Stimulated activated CD8-positive, alpha-beta memory T cell treated with anti-CD3 and anti-CD28 coated beads, Interleukin-4, amount 100 ng/mL, for 4 hours (primary cell): ENCODE measurements around the gene GTF3C5.
"Not testable (repeated sequence)": the region's sequence is repeated elsewhere in the genome, so short reads cannot be mapped to it uniquely, and the experiment has no call there.

ENCODE experiments used
- DNase-seq, 2 donors: peaks; one replicate each; pipeline ENCODE4 v3.0.0-alpha.2; 2020; ENCODE audit warnings: low read depth in 2 of 2, low spot score in 1 of 2

The GTF3C5 gene

DNA sequence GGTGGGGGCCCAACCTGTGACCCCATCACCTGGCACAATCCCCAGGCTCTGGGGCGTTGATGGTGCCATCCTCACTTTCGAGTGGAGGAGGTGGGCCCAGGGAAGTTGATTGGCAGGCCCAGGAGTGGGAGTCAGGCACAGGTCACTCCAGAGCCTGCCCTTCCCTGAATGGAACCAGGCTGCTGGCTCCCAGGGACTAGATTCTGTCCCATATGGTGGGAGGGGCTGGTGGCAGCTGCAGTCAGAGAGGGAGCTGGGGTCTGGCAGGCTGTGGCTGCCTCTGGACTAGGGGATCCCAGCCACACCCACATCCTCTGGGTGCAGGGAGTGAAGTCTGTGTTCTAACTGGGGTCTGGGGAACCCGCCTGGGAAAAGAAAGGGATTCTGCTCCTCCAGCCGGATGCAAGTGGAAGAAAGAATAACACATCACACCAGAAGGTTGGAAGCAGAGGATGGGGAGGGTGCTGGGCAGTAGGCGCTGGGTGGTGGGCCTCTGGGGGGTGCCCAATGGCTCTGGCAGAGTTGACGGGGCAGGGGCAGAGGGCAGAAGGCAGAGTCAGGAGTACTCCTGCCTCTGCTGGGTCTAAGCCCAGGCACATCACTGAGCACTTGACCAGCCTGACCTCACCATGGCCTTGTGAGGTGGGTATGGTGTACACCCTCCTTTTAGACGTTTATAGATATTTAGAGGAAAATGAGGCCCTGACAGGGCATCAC is 56.8 kb downstream of the GTF3C5 start:
- no peak for DNase-seq

DNA sequence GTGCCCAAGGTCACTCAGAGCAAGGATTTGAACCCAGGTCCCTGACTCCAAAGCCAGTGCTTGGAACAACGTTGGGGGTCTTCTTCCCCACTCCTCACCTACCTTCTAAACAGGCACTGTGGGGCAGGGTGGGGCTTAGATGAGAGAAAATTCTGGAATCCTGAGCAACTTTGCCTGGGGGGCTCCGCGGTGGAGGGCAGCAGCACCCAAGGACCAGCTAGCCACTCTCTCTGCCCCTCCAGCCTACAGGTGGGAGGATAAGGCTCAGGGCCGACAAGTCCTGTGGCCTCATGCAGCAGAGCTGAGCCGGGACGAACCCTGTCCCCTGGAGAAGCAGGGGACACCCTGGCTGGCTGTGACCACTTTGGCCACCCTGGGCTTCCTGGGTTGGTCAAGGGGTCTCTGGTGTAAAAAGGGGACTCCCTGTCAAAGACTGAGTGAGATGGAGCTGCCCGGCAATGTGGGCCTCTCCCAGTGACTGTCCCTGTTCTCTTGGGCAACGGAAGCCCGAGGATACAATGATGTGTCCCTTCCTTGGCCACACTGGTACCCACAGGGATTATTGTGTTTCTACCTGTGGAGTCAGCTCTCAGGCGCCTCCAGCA is 57.5 kb downstream of the GTF3C5 start:
- no peak for DNase-seq

DNA sequence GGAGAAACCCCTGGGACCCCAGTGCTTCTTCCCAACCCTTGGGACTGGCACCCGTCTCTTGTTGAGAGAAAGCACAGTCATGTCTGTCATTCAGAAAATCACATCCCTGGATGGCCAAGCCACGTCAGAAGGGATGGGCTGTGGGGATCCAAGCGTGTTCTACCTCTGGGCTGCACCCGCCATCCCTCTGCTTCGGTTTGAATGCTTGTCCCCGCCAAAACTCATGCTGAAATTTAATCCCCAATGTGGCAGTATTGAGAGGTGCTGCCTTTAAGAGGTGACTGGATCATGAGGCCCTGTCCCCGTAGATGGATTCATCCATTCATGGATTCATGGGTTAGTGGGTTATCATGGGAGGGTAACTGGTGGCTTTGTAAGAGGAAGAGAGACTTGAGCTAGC is 58.0 kb downstream of the GTF3C5 start:
- no peak for DNase-seq

DNA sequence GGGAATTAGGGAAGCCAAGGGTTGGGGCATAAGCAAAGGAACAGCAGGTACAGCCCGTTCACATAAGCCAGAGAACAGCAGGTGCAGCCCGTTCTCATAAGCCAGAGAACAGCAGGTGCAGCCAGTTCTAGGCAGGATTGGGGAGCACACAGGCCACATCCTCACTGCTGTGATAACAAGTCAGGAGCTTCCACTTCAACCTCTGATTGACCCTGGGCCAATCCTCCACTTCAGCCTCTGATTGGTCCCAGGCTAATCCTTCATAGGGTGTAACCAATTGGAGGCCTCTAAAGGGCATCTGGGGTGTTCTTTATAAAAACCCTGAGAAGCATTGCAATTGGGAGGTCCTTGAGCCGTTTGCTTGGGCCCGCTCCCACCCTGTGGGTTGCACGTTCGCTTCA is 58.5 kb downstream of the GTF3C5 start:
- DNase-seq = no peak

DNA sequence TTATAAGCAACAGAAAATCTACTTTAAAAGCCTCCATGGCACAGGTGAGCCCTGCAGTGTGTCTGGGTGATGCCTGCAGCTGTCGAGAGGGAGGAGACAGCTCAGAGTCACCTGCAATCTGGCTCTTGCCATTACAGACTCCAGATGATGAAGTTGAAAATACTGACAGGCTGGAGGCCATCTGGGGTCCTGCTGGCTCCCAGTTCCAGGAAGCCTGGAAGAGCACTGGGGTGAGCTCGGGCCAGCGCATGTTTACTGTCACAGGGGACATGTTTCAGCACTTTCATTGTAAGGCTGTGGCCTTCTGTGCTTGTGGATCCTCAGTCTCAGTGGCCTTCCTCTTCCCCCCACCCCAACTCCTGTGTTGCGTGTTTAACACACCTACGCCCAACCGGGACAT is 59.4 kb downstream of the GTF3C5 start:
- no peak for DNase-seq

DNA sequence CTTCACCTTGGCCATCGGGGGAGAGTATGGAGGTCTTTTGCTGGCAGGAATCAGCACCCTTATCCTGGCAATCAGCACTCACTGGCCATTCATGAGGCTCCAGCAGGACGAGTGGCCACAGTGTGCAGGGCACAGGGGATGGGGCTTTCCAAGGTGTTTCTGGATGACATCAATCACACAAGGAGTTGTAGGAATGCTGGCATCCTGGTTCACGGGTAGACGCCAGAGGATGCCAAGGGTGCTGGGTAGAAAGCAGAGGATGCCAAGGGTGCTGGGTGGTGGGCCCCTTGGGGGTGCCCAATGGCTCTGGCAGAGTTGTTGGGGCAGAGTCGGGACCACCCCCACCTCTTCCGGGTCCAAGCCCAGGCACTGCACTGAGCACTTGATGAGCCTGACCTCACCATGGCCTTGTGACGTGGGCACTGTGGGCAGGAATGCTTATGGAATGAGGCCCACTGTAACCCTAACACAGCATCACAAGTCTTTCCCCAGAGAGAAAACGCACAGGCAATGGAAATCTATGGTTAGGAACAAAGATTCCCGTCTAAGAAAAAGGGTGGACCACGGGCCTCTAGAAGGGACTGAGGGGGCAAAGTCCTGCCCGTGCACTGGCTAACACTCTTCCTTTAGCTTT is 60.1 kb downstream of the GTF3C5 start:
- DNase-seq = no peak

DNA sequence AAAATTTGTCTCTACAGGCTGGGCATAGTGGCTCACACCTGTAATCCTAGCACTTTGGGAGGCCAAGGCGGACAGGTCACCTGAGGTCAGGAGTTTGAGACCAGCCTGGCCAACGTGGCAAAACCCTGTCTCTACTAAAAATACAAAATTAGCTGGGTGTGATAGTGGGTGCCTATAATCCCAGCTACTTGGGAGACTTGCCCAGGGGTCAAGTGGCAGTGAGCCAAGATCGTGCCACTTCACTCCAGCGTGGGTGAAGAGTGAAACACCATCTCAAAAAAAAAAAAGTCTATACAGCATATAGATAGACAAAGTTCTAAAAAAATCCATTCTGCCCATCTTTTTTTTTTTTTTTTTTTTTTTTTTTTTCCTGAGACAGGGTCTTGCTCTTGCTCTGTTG is 63.6 kb downstream of the GTF3C5 start:
- not testable (repeated sequence) for DNase-seq

DNA sequence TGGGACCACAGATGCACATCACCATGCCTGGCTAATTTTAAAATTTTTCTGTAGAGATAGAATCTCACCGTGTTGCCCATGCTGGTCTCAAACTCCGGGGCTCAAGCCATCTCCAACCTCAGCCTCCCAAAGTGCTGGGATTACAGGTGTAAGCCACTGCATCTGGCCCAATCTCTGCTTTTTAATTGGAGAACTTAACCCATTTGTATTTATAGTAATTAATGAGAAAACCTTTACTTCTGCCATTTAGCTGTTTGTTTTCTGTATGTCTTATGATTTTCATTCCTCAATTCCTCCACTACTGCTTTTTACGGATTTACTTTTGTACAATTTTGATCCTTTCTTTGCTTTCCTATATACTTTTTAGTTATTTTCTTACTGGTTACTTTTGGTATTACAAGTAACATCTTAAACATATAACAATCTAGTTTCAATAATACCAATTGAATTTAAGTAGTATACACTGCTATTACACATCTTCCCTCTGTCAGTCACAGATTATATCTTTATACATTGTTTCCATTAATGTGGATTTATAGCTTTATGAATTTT is 64.1 kb downstream of the GTF3C5 start:
- no peak for DNase-seq

DNA sequence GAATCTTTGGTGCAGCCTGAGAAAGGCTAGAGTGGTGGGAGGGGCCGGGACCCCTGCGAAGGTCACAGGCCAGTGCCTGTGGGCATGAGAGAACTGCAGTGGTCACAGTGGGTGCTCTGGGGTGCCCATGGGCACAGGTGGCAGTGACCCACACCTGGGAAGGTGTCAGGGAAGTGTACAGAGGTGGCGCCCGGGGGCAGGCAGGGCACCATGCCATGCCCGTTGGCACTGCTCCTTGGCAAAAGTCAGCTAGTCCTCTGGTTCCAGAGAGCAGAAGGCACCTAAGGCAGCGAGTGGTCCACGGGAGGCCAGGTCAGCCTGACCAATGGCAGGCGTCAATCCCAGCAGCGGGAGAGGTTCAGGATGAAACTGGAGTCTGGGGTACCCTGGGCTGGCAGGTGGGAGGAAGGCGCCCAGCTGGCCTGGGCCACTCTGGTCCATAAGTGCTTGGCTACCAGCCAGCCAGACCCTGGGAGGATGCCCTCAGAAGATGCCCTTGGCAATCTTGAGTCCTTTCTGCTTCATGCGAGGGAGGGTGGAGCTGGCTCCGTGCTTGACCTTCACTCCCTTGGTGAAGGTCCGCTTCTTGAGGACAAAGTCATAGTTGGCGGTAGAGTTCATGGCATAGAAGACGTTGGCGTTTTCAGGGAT is 67.4 kb downstream of the GTF3C5 start:
- DNase-seq = no peak

DNA sequence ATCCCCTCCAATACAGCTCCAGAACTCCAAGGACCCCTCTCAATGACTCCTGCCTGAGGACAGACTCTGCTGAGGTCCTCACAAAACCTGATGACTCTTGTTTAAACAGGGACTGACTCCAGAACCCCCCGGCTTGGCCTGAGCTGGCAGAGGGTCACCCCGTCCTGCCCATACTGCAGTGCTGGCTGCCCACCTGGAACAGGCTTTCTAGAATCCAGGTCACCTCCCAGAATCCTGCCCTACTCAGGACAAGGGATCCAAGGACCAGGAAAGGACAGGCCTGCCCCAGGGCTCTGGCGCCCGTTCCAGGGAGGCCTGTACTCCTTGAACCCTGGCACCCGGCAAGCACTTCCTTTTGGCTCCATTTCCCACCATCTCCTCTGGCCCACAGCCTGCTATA is 68.1 kb downstream of the GTF3C5 start:
- DNase-seq = no peak

DNA sequence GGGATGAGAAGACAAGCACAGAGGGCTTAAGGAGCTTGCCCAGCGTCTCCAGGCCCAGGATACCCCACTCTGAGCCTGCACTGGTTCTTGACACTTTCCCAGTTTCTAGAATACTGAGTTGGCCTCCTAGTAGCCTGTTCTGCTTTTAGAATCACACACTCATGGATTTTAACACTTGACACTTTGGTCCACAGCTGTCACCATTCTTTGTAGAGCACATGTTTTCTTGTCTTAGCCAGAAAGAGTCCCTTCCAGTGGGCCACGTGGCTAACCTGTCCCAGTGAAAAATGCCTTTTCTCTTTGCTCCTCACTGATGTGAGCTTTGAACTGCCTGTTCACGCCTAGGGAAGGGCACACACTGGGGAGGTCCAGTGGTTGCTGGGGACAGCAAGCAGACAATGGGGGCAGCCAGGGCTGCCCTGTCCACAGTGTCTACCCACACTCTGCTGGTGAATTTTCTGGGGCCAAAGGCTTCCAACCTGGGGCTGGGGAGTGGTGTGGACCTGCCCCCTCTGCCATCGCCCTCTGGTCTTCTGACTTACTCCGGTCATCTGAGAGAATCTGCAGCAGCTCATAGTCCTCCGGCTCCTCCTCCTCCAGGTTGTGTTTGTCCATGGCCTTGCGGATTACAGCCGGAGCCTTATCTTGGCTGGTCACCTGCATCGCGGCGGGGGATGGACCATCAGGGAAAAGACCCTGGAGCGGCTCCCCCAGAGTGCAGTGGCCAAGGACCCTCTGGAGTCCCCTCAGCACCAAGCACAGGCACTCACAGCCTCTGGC is 69.1 kb downstream of the GTF3C5 start:
- DNase-seq = no peak

DNA sequence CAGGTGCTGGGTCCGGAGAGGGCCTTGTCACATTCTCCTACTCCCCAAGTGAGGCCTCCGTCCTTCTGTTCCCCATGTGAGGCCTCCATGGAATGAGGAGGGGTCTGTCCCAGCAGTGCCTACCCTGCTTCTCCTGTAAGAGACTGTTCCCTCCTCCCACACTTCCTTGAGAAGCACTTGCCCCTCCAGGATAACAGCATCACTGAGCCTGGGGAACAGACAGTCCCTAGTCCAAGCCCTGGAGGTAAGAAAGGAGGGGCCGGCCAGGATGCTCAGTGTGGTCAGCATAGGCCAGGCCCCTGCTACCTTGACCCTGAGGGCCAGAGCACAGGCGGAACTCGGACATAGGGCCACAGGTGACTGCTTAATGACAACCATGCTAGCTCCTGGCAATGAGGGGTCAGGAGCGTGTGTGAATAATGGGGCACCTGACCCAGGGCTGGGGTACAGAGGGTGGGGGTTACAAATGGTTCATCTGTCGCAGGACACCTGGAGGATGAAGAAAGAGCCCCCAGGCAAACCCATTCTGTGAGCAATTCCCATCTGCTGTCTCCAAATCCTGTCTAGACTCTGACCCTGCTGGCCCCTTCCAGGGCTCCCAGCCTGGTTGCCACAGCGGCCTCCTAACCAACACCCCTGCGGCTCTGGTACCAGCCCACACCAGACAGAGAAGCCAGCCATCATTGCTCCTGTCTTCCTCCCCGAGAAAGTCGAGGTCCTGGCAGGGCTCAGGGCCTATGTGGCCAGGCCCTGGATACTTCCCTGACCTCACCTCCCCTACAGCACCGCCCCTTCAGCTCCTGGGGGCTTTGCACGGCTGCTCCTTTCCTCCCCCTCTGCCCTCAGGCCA is 69.9 kb downstream of the GTF3C5 start:
- DNase-seq = no peak

DNA sequence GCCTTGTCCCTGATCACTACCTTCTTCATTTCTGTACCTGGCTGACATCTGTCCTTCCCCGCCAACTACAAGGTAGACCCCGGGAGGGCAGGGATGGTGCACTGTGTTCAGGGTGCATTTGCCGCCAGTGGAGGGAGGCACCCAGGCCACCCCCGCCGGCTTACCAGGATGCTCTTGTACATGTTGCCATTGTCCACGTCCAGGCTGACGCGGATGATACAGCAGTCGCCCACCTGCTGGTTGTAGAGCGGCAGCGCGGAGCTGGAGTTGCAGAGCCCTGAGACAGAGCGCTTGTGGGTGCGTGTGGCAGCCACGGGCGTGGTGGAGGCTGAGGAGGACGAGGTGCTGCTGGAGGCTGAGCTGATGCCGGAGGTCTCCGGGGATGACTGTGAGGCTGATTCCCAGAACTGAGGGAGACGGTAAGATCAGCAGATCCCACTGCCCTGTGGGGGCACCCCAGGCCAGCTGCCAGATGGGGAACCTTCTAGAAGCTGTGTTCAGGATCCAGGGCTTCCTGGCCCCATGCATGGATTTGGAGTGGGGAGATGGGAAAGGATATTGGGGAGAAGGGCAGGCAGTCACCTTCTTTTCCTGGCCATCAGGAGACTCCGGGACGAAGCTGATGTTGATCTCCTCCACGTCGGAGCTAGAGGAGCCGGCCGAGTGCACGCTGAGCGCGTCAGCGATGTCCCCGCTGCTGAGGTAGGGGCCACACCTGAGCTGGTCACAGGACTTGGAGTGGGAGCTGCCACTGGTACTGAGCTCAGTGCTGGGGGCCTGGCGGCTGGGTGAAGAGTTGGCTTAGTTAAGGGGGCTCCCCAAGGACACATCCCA is 70.8 kb downstream of the GTF3C5 start:
- no peak for DNase-seq

DNA sequence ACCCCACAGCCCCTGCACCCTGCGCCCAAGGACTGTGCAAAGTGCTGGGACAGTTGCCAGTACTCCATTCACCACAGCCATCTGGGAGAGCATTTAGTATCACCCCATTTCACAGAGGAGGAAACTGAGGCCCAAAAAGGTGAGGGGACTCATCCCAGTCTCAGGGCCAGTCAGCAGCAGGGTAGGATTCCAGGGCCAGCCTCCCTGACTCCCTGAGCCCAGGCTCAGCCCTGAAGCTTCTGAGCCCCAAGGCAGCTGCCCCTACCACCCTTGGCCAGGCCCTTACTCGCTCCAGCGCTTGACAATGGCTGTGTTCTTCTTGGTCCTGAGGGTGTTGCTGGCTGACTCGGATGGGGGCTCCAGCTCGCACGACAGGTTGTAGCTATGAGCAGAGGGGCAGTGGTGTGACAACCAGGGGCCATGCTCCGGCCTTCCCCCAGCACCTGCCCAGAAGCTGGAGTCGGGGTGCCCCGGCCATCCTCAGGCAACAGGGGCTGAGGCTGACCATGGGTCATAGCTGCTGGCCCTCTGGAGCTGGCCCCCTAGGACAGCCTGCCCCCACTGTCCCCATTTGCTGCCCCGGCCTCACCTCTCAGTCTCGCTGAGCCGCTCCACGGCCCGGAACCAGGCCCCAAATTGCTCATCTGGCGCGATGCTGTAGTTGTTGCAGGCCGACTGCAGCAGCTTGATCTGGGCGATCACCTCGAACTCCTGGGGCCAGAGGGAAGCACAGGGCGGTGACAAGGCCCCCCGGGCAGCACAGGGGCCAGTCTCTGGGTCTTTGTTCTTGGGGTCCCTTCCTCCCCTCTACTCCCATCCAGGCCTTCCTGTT is 71.6 kb downstream of the GTF3C5 start:
- DNase-seq = no peak

DNA sequence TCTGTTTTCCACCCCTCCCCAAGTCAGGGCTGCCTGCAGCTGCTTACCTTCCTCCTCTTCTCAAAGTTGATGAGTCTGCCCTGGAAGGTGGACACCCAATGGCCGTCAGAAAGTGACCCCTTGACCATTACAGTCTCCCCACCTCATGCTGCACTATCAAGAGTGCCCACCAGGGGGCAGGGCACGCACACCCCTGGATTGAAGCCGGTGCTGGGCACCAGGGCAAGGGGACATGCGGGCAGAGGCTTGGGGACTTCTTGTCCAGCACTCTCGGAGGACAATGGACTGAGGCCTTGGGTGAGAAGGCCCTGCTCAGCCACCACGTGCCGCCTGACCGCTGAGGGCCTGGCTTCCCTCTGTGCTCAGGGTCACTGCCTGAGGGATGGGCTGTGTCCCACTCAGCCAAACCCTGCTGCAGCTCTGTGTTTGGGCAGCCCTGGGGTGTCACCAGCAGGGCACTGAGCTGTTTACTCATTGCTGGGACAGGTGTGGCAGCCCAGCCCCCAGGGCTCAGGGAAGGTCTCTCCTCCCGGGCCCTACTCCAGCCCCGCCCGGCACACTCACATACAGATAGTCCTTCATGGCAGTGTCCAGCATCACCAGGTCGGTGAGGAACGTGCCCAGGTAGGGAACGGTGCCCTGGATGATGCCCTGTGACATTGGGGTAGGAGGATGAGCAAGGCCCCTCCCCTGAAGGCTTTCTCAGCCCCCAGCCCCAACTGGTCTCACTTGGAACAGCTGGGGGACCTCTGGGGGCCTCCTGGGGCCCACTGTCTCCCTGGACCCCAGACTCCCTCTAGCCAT is 72.6 kb downstream of the GTF3C5 start:
- no peak for DNase-seq

DNA sequence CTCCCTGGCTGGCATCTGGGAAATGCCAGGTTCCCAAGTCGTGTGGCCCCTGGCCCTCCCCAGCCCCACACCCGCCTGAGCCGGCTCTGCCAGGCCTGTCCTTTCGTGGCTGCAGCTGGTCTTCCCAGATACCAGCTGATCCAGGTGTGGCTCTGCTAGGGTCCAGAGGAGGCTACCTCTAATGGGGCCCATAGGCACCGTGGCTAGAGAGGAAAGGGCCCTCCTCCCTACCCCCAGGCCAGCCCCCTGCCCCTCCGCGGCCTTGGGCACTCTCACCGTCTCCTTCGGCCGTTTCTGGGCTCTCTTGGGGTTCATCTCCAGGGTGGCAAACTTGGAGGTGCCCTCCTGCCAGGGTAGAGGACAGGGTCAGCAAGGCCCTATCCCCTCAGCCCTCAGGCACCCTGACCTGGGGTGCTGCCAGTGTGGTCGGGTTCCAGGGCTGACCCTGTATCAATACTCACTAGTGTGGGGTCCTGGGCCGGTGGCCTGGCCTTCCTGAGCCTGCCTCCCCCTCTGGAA is 73.2 kb downstream of the GTF3C5 start:
- DNase-seq = no peak

DNA sequence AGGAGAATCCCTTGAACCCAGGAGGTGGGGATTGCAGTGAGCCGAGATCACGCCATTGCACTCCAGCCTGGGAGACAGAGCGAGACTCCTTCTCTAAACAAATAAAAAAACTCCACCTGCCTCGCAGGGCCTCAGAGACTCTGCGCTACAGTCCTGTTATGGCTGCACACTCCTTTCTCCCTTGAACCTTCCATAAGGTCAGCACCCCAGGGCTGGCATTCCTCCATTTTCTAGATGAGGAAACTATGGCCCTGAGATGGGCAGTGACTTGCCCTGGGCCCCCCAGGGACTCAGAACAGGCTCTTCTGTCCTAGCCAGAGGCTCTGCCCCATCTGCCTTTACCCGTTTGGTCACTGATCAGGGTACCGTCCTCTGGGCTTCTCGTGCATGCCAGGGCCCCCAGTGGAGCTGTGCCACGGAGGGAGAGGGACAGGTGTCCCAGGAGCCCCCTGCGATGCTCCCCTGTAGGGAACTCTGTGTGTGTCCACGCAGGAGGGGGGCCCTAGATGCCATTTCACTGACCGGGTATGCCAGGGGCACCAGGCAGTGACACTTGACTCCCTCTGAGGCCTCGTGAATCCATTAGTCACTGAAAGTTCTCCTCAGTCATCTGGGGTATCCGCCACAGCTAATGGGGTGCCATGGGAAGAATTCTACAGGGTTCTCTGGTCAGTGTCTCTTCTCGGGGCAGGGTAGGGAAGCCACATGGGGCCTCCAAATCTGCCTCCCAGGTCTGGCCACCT is 74.1 kb downstream of the GTF3C5 start:
- no peak for DNase-seq
